ENCODE measurements around the gene LRP5.

The LRP5 gene

GRCh38 chr11:68498321-68498720, 185.9 kb downstream of the LRP5 start:
- no peak for DNase-seq (ENCODE audit: low read depth in 2 of 3, low spot score in 2 of 3)

Measured in activated CD8-positive, alpha-beta memory T cell treated with anti-CD3 and anti-CD28 coated beads for 48 hours (primary cell).